ENCODE measurements around the gene GNMT.
"Not testable (repeated sequence)": the region's sequence is repeated elsewhere in the genome, so short reads cannot be mapped to it uniquely, and the experiment has no call there.

The GNMT gene

DNA sequence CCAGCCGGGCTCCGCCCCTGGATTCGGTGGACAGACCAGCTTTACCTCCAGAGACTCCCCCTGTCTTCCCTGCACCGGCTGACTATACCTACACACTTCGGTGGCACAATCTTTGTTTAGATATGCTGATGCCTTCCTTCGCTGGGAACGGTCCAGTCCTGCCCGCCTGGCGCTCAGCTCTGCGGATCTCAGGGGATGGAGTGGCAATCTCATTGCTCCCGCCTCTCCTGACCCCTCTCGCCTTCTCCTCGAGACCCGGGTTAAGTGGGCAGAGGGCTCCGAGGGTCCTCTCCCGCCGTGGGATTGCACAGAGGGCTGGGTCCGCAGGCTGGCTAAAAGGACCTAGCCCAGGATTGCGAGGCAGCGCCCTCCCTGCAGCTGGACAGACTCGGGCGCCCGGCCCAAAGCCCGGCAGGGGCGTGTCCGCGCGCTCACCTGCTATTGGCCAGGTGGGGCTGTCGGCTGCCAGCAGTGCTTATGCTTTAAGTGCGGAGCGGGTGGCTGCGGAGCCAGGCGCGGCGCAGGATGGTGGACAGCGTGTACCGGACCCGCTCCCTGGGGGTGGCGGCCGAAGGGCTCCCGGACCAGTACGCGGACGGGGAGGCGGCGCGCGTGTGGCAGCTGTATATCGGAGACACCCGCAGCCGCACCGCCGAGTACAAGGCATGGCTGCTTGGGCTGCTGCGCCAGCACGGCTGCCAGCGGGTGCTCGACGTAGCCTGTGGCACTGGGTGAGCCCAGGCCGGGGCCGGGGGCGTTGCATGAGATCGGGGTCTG is at the start of gene GNMT:
GNMT (plus strand) TSS at position 512 of the 777 bp plus-strand sequence; CDS start at position 526, 14 bp downstream.
- DNase-seq: peak in 1 of 2 experiments; percentile 55

DNA sequence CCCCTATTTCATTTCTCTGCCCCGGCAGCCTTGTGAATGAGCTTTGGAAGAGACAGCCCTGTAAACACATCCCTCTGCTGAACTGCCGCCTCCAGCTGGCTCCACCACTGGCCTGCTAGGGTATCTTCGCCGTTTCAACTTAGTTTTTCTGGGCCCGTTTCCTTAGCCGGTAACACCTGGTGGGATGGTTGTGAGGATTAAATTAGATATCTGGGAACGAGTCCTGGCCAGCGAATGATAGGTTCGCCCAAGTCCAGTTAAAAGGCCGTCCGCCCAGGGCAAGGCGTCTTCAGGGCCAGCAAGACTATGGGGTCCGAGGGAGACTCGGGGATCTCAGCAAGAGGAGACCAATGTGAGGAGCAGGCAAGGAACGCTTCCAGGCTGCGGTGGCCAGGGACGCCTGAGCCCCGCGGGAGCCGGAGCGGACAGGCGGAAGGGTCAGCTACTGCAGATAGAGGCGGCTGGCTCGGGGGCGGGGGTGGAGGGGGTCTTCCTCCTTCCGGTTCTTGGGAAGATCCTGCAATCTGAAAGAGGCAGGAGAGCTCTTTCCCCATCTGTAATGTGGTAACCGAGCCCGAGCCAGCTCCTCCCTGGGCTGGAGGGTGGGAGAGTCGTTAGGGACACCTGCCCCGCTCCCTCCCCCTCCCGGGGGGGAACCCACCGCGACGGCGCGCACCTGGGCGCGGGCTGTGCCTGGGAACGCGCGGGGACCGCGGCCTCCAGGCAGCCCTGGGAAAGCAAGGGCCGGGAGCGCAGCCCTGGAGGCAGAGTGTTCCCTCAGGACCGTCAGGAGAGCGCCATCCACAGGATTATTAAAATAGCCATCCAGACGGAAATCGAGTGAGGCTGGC is 49.2 kb upstream of the GNMT start:
- no peak for DNase-seq

DNA sequence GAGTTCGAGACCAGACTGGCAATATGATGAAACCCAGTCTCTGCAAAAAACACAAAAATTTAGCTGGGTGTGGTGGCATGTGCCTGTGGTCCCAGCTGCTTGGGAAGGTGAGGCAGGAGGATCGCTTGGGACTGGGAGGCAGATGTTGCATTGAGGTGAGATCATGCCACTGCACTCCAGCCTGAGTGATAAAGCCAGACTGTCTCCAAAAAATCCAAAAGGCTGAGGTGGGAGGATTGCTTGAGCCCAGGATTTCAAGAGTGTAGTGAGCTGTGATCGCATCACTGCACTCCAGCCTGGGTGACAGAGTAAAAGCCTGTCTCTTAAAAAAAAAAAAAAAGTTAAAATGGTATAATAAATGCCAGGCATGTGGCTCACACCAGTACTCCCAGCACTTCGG is 46.0 kb upstream of the GNMT start:
- no peak for DNase-seq

DNA sequence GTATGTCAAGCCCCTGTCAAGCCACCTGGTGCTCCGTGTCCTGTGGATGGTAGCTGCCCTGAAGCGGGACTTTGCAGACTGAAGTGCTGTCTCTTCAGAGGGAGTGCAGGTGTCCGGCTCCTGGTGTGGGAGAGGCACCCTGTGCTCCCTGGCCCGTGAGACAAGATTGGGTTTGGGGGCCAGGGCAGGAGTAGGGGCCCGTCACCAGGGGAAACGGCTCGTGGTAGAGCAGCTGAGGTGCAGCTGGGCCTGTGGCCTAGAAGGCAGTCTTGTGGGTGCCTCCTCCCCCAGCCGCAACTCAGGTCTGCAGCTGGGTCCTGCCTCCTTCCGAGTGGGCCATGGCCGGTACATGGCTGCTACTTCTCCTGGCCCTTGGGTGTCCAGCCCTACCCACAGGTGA is 44.8 kb upstream of the GNMT start, which contains the start of gene PTCRA:
PTCRA (plus strand) TSS at position 322 of the 400 bp plus-strand sequence; CDS start at position 339, 17 bp downstream.
- no peak for DNase-seq

DNA sequence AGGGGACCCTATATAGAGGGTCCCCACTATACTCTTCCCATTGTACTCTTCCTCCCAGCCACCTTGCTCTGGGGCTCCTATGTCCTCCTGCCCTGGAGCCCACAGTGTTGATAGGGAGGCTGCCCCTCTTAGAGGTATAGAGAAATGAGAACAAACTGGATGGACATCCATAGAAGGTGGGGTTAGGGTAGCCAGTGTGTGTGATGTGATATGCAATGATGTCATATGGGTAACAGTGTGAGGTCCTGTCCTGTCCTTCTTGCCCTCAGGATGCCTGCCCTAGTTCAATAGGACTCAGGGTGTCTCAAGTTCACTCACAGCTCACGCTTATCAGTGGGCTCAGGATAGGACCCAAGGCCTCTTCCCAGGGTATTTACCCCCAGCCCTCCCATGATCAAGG is 44.3 kb upstream of the GNMT start:
- DNase-seq: no peak

DNA sequence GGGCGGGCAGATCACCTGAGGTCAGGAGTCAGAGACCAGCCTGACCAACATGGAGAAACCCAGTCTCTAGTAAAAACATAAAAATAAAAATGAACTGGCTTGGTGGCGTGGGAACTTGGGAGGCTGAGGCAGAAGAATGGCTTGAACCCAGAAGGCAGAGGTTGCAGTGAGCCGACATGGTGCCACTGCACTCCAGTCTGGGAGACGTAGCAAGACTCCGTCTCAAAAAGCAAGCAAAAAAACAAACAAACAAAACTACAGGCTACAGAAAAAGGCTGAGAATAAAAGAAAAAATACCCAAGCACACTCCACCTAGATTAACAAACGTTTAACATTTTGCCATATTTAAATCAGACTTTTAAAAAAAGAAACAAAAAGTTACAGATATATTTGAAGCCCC is 38.8 kb upstream of the GNMT start:
- no peak for DNase-seq

DNA sequence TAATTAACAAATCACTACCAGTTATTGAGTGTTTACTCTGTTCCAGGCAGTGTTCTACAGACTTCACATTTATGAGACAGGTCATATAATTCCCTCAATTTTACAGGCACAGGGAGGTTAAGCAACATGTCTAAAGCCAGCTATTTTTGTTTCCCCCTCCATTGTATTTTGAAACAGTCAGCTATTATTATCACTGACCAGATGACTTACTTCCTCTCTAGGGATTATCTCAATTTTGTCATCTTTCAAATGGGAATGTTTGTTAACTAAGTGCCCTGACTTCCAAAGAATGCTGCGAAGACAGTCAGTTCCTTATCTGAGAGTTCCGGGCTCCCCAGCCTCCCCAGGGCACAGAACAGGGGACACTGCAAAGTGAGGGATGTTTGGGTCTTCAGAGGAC is 36.9 kb upstream of the GNMT start:
- no peak for DNase-seq

DNA sequence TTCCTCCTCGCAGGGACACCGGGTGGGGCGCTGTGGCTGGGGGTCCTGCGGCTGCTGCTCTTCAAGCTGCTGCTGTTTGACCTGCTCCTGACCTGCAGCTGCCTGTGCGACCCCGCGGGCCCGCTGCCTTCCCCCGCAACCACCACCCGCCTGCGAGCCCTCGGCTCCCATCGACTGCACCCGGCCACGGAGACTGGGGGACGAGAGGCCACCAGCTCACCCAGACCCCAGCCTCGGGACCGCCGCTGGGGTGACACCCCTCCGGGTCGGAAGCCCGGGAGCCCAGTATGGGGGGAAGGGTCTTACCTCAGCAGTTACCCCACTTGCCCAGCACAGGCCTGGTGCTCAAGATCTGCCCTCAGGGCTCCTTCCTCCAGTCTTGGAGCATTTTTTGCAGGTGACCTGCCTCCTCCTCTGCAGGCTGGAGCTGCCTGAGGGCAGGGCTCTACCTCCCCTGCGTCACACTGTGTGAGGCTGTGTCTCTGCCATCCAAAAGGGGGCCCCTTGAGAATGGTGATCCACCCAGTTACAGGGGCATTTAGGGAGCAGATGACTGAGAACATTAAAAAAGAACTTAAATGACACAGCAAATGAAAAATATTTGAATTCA is 35.2 kb upstream of the GNMT start:
- no peak for DNase-seq

DNA sequence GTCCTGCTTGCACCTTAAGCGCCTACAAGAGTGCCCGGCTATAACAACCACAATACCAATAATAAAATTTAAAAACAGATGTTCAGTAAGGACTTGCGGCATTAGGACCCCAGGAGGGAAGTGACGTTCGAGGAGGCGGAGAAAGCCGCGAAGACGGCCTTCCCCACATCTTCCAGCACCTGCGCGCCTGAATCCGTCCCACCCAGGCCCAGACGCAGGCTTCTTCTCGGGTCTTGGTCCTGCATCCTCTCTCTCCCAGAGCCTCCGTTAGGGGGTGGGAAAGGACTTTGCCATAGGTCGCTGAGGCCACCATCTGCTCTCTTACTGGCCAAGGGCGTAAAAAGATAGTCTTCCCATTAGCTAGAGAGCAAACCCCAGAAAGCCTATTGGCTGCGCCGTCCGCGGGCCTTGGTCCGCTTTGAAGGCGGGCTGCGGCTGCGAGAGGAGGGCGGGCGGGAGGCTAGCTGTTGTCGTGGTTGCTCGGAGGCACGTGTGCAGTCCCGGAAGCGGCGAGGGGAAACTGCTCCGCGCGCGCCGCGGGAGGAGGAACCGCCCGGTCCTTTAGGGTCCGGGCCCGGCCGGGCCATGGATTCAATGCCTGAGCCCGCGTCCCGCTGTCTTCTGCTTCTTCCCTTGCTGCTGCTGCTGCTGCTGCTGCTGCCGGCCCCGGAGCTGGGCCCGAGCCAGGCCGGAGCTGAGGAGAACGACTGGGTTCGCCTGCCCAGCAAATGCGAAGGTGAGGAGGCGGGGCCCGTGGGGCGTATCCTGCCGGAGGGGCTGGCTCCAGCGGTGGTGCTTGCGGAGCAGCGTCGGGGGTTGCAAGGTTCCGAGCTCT is 31.4 kb upstream of the GNMT start, which contains the start of gene CNPY3:
CNPY3 (plus strand) TSS at position 495 of the 835 bp plus-strand sequence; CDS start at position 586, 91 bp downstream.
- peak; percentile 93 to 96 for DNase-seq

DNA sequence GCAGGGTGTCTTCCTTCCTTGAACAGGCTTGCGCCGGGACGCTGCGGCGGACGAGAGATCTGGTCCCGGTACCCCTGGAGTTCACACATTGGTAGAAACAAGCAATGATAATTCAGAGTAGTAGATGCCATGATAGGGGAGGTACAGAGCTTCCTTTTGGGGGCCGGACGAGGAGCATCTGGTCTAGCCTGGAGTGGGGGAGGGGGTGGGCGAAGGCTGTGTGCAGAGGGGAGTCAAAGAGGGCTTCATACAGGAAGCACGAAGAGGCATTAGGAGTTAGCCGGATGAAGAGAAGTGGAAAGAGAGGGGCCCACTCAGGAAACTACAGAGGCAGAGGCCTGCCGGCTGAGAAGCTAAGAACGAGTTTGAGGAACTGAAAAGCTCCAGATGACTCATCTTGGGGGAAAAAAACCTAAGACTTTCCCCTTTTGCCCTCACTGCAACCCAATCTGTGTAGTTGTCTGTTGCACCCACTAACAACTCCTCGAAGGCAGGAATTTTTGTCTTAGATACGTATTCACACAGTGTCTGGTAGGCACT is 30.7 kb upstream of the GNMT start:
- peak in 1 of 2 experiments; percentile 79 for DNase-seq

DNA sequence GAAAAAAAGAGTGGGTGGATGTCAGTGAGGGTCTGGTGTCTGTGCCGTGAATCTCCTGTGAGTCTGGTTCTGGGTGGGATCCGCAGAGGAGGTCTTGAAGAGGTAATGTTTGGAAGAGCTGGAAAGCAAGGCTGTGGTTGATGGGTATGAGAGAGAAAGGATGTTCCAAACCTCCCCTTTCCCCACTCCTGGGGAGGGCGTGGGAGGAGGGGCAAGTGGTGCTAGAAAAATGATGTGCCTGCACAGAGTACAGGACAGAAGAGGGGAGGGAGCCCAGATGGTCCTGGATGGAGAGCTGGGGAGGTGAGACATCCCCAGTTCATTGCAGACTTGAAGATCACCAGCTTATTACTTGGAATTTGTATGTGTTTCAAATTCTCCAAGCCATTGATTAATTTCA is 28.1 kb upstream of the GNMT start:
- DNase-seq: no peak

DNA sequence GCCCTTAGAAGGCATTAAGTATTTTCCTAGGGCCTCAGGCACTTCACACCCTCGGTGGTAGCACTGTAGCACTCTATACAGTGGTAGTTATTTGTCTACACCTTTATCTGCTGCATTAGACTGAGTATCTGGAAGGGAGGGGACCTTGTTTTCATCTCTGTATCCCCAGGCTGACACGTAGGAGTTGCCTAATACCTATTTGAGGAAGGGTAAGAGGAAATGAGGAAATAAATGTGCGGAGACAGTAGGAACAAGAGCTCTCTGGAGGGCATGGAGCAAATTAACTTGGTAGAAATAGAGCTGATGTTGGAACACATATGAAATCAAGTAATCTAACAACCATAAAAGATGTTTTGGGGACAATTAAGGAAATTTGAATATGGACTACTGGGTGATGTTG is 27.3 kb upstream of the GNMT start:
- no peak for DNase-seq

DNA sequence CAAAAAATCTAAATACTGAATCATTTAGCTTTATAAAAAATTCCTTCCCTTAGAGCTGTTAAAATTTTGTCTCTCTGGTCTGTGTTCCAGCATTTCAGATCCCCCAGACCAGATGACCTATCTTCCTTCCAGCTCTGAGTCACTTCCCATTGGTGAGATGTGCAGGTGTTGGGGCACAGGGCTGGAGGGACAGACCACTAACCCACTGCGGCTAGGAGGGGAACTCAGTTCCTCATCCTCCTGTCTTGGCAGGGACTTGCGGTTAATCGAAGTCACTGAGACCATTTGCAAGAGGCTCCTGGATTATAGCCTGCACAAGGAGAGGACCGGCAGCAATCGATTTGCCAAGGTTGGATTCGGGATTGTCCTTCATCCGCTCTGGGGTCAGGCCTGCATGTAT is 25.2 kb upstream of the GNMT start:
- DNase-seq: no peak

DNA sequence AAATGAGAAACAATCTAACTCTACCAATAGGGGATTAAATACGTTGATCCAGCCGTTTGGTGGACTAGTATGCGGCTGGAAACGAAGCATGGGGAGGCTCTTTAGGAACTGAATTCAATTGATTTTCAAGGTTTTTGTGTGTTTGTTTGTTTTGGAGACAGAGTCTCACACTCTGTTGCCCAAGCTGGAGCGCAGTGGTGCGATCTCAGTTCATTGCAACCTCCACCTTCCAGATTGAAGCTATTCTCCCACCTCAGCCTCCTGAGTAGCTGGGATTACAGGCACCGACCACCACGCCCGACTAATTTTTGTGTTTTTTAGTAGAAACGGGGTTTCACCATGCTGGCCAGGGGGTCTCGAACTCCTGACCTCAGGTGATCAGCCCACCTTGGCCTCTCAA is 24.2 kb upstream of the GNMT start:
- DNase-seq: no peak

DNA sequence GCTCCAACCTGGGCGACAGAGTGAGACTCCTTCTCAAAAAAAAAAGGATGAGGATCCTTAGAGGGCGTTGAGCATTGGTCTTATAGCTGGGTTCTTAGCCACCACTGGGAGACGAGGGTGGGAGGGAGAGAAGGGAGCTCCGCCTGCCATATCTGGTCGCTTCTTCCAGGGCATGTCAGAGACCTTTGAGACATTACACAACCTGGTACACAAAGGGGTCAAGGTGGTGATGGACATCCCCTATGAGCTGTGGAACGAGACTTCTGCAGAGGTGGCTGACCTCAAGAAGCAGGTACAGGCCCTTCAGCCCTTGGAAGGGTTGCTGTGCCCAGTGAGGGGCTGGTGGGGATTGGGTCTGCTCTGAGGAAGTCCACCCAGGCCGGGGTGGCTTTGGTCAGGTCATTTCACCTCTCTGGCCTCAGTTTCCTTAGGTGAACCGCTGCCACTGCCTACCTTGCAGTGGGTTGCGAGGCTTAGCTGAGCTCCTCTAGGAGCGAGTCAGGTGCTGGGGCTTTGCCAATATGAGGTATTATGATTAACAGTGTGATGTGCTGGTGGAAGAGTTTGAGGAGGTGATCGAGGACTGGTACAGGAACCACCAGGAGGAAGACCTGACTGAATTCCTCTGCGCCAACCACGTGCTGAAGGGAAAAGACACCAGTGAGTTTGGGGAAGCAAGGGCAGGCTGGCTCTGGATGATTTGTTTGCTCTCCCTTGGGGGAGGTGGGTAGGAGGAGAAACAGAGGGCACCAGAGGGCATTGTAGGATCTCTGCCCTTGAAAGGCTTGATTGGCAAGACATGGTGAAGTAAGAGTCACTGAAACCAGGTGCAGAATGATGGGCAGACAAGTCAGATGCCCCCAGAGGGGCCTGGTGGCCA is 22.8 kb upstream of the GNMT start:
- no peak for DNase-seq

DNA sequence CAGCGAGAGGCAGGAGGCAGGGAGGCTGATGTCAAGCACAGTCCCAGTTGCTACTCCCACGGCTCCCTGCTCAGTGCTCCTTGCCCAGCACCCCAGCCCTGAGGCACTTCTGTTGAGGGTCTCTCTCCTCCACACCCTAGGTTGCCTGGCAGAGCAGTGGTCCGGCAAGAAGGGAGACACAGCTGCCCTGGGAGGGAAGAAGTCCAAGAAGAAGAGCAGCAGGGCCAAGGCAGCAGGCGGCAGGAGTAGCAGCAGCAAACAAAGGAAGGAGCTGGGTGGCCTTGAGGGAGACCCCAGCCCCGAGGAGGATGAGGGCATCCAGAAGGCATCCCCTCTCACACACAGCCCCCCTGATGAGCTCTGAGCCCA is 22.1 kb upstream of the GNMT start:
- no peak for DNase-seq

DNA sequence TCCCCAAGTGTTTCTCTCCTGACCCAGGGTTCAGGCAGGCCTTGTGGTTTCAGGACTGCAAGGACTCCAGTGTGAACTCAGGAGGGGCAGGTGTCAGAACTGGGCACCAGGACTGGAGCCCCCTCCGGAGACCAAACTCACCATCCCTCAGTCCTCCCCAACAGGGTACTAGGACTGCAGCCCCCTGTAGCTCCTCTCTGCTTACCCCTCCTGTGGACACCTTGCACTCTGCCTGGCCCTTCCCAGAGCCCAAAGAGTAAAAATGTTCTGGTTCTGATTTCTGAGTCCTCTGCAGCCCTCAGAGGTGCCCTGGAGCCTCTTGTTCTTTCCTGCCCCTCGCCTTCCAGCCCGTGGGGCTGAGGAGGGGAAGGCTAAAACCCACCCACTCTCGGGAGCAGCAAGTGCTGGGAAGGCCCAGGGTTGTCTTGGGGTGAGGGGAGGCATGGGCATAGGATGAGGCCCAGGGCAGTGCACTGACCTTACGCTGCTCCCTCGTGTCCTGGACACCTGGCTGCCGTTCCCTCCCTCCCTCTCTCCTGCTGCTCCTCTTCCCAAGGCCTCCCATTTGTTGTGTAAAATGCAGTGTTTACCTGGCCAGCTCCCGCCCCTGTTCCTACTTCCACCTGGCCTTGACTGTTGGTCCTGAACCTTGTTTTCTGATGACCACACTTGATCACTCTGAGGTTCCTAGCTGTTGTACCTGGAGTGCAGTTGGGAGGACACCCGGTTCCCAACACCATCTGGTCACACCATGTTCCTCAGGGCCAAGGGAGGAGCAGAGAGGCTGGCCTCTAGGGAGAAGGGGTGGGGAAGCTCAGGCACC is 21.4 kb upstream of the GNMT start:
- DNase-seq: no peak

DNA sequence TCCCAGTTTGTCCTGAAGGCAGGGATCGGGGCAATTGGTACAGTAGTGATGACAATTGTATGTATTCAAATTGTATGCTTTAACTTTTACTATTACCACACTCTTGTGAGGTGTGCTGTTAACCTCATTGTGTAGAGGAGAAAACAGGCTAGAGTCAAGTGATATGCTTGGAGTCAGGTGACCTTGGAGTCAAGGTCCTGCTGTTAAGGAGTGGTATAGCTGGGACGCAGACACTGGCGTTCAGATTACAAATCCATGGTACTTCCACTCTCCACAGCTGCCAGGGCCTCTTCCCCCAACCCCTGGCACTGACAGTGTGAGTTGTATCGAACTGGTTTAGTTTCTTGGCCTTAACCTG is 20.8 kb upstream of the GNMT start:
- no peak for DNase-seq

DNA sequence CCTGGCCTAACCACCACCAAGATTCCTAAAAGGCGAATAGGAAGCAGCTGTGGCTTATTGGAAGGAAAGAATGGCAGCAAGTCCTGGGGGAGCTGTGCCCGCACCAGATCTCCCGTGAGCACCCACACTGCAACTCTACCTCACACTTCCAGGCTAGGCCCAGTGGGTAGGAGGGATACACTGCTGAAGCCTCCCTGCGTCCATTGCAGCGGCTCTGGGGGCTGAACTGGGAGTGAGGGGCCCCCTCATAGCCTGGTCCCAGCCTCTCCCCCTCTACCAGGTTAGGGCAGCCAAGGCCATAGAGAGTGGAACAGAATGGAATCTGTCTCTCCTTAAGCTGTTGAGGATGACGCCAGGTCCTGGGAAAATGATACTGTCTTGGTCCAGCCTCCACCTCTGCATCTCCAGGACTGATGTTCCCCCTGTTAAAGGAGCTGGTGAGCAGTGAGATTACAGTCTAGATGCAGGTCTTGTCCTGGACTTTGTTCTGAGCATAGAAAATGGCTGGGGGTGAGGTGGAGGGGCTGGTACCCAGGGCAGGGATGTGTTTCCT is 20.0 kb upstream of the GNMT start:
- DNase-seq: no peak

DNA sequence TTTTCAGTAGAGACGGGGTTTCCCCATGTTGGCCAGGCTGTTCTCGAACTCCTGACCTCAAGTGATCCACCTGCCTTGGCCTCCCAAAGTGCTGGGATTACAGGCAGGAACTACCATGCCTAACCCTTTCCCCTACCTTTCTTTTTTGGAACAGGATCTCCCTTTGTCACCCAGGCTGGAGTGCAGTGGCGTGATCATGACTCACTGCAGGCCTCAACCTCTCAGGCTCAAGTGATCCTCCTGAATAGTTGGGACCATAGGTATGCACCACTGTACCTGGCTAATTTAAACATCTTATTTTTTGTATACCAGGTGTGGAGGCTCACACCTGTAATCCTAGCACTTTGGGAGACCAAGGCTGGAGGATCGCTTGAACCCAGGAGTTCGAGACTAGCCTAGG is 19.2 kb upstream of the GNMT start:
- DNase-seq: not testable (repeated sequence)

Data from activated T-cell treated with anti-CD3 and anti-CD28 coated beads, Interleukin-2, amount 50 U/mL, for 48 hours (primary cell).